Fibroblast of lung (primary cell): ENCODE results near the gene PCBP3. TPM values are rescaled to one million over a fixed set of nuclear protein-coding genes. Genes with fewer than 3 reads are reported as not detected.

ENCODE experiments used
- DNase-seq, 2 donors: peaks; one replicate each; pipeline versions ENCODE4 v3.0.0 to v3.0.0-alpha.2; 2010; ENCODE audit warnings: low read depth in 2 of 2
- H2AFZ ChIP-seq: 2 replicates; pipeline ENCODE4 v1.5.1; 2012; ENCODE audit warnings: low read length, control low read depth, inconsistent platforms
- H3K27ac ChIP-seq: 2 replicates; pipeline ENCODE4 v1.5.1; 2011; ENCODE audit warnings: low read length, control low read depth; ENCODE audit not compliant: insufficient read depth
- H3K27me3 ChIP-seq: 2 replicates; pipeline ENCODE4 v1.5.1; 2011; ENCODE audit warnings: mild to moderate bottlenecking, low read length; ENCODE audit not compliant: control insufficient read depth, insufficient read depth
- H3K36me3 ChIP-seq: 2 replicates; pipeline ENCODE4 v1.5.1; 2011; ENCODE audit warnings: low read length; ENCODE audit not compliant: control insufficient read depth, insufficient read depth
- H3K4me1 ChIP-seq: 2 replicates; pipeline ENCODE4 v1.5.1; 2011; ENCODE audit warnings: low read length; ENCODE audit not compliant: control insufficient read depth, insufficient read depth; ENCODE audit errors: extremely low read depth
- H3K4me2 ChIP-seq: 2 replicates; pipeline ENCODE4 v1.5.1; 2011; ENCODE audit warnings: low read length, control low read depth; ENCODE audit not compliant: insufficient read depth; ENCODE audit errors: extremely low read depth
- H3K4me3 ChIP-seq, 4 experiments: fragments of 200-600 bp in 1 of 4; sonication (generic) in 1 of 4; replicated peaks in 1 of 4; 2 replicates each; pipeline ENCODE4 v1.5.1; 2011 to 2016; ENCODE audit warnings: low read length in 4 of 4, low read depth in 3 of 4, mild to moderate bottlenecking in 3 of 4, control low read depth in 2 of 4, inconsistent platforms in 1 of 4, mixed read lengths in 1 of 4; ENCODE audit not compliant: insufficient read depth in 1 of 4; ENCODE audit errors: control extremely low read depth in 1 of 4
- H3K79me2 ChIP-seq: 2 replicates; pipeline ENCODE4 v1.5.1; 2012; ENCODE audit warnings: mild to moderate bottlenecking, low read length, inconsistent platforms; ENCODE audit not compliant: control insufficient read depth, insufficient read depth
- H3K9ac ChIP-seq: 2 replicates; pipeline ENCODE4 v1.5.1; 2011; ENCODE audit warnings: mild to moderate bottlenecking, low read length, control low read depth; ENCODE audit not compliant: insufficient read depth
- H3K9me3 ChIP-seq: 2 replicates; pipeline ENCODE4 v1.5.1; 2012; ENCODE audit warnings: low read depth, low read length; ENCODE audit not compliant: control insufficient read depth, insufficient read depth
- H4K20me1 ChIP-seq: 2 replicates; pipeline ENCODE4 v1.5.1; 2011; ENCODE audit warnings: low read length; ENCODE audit not compliant: control insufficient read depth, insufficient read depth; ENCODE audit errors: extremely low read depth
- CTCF ChIP-seq, 2 donors: IDR thresholded peaks in 1 of 2; conservative IDR thresholded peaks in 1 of 2; 1 replicate in 1 of 2; 2 replicates in 1 of 2; pipeline ENCODE4 v1.5.1; 2011 to 2012; ENCODE audit warnings: low read length in 2 of 2, control low read depth in 1 of 2, inconsistent platforms in 1 of 2, low read depth in 1 of 2, mild to moderate bottlenecking in 1 of 2
- EZH2 ChIP-seq: IDR thresholded peaks from 2 replicates; pipeline ENCODE4 v1.5.1; 2012; ENCODE audit warnings: low read length, control low read depth, mild to moderate bottlenecking; ENCODE audit errors: missing control alignments
- polyA plus RNA-seq, 2 donors: library from polyadenylated mRNA; depleted of rRNA in 1 of 2; stranded (reverse) in 1 of 2; unstranded in 1 of 2; fragments of >200 nt; gene quantifications; 2 replicates each; pipeline ENCODE4 v1.2.1, GENCODE V29; 2011 to 2012; ENCODE audit warnings: missing spikeins in 1 of 2
- total RNA-seq: library from RNA; depleted of rRNA; stranded (reverse); fragments of >200 nt; gene quantifications from 2 replicates; pipeline ENCODE4 v1.2.1, GENCODE V29; 2014

Gene PCBP3
- total and polyA plus RNA-seq, 2 donors (not counting 1 experiment from before 2014, with no cell fraction given): 0.51 to 1.7 TPM

- Histone ChIP-seq H3K36me3 (no peaks in the 10 kb centered on the region), H3K27me3 (peaks cover 4% of the 10 kb centered on the region), H3K9me3 (no peaks in the 10 kb centered on the region), H3K4me3 (no peak overlapping the region), H4K20me1 (no peaks in the 10 kb centered on the region), H3K9ac (no peak overlapping the region), H3K4me1 (peaks cover 2% of the 10 kb centered on the region), H3K27ac (no peak overlapping the region), H3K4me2 (no peak overlapping the region), H2AFZ (no peak overlapping the region), H3K79me2 (no peaks in the 10 kb centered on the region)
- TF ChIP-seq EZH2 (no peak), CTCF (conservative IDR thresholded peaks at IDR 0.05 in 1 of 2, IDR thresholded peaks at IDR 0.05 in 1 of 2; ENCODE audit: low read depth in 1 of 2, low read length in 2 of 2) (no peak)
- DNase-seq: no peak
Observed at GRCh38 chr21:45617021-45617921, 26.3 kb upstream of the PCBP3 start.

GRCh38 chr21:45618287-45618686, 25.2 kb upstream of the PCBP3 start:
- Histone ChIP-seq H3K4me2 (no peak overlapping the region), H4K20me1 (no peaks in the 10 kb centered on the region), H3K27ac (no peak overlapping the region), H3K9me3 (no peaks in the 10 kb centered on the region), H2AFZ (no peak overlapping the region), H3K79me2 (no peaks in the 10 kb centered on the region), H3K36me3 (no peaks in the 10 kb centered on the region), H3K4me3 (no peak overlapping the region), H3K4me1 (no peaks in the 10 kb centered on the region), H3K27me3 (peaks cover 4% of the 10 kb centered on the region), H3K9ac (no peak overlapping the region)
- TF ChIP-seq EZH2: no peak
- no peak for TF ChIP-seq CTCF (conservative IDR thresholded peaks at IDR 0.05 in 1 of 2, IDR thresholded peaks at IDR 0.05 in 1 of 2; ENCODE audit: low read depth in 1 of 2, low read length in 2 of 2)
- peak; percentile 18 to 40 for DNase-seq

- Histone ChIP-seq H3K4me2 (no peak overlapping the region), H3K36me3 (no peaks in the 10 kb centered on the region), H2AFZ (no peak overlapping the region), H4K20me1 (no peaks in the 10 kb centered on the region), H3K79me2 (no peaks in the 10 kb centered on the region), H3K4me3 (no peak overlapping the region), H3K9me3 (no peaks in the 10 kb centered on the region), H3K27ac (no peak overlapping the region), H3K27me3 (peaks cover 4% of the 10 kb centered on the region), H3K4me1 (no peaks in the 10 kb centered on the region), H3K9ac (no peak overlapping the region)
- DNase-seq: peak in 1 of 2 donors; percentile 9
- no peak for TF ChIP-seq EZH2
- no peak for TF ChIP-seq CTCF (conservative IDR thresholded peaks at IDR 0.05 in 1 of 2, IDR thresholded peaks at IDR 0.05 in 1 of 2; ENCODE audit: low read depth in 1 of 2, low read length in 2 of 2)
Observed at GRCh38 chr21:45618846-45619485, 24.6 kb upstream of the PCBP3 start.
